ENCODE measurements around the gene FCN2.

The FCN2 gene

GRCh38 chr9:134933076-134933659 is 52.6 kb downstream of the FCN2 start:
- DNase-seq (ENCODE audit: low read depth), result no peak

GRCh38 chr9:134935056-134935640 is 54.5 kb downstream of the FCN2 start:
- no peak for DNase-seq (ENCODE audit: low read depth)

DNA sequence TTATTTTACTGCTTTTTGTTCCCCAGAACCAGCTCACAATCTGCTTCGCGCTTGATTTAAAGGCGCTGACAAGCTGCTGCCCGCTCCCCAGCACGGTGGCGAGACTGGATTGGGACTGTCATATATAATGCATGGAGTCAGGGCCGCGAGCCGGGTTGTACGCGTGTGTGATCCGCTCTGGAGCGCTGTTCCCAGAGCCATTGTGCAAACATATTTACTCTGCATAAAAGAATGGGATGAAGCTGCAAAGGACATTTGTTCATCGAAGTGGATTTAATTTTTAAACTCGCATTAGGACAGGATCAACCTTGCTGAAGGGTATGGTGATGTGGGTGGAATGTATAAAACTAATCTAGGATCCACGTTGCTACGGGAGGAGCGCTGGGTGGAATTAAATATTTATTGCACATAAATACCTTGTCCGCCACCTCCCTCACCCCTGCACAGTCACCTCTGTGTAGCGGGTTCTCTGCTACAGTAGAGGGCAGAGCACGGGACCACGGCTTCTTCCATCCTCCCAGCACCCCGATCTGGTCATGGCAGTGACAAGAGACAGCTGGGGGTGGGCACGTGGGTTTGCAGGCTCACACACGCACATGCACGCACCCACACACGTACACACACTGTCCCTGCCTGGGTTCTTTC is 55.2 kb downstream of the FCN2 start:
- DNase-seq (ENCODE audit: low read depth), result no peak

DNA sequence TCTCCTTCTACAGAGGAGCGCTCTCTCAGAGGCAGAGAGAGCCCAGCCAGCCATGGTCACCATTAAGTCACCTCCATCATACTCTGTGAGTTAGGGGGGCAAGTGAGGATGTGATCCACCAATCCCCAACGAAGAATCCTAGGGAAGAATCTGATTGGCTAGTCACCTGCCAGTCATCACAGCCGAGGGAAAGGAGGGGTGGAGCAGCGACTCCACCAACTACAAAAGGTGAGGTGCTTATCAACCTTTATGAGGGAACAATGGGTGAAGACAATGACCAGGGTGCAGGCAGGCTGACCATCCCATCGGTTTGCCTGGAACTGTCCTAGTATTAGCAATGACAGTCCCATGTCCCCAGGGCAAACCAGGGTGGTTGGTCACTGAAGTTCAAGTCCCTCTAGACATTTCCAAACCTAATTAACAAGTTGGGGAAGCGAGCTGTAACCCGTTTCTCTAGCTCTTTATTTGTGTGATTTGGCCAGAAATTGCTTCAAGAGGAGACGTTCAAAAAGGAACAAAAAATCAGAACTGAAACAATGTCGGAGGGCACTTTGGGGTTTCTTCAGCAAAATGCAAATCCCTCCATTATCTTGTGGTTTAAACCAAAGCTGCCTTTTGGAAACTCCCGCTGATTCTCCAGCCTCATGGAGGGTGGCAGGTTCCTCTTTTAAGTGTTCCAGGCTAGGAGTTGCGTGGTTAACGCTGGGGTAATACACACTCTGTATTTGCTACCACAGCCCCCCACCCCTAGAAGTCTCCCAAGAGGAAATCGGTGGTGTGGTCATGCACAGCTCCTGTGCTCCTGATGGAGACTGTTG is 55.9 kb downstream of the FCN2 start:
- DNase-seq (ENCODE audit: low read depth), result no peak

Measured in stimulated activated CD8-positive, alpha-beta memory T cell treated with anti-CD3 and anti-CD28 coated beads, Interleukin-4, amount 100 ng/mL, for 24 hours (primary cell).